Neutrophil (primary cell): ENCODE measurements around the gene MFSD2B.

ENCODE experiments used
- H3K27ac ChIP-seq: fragments of 200-600 bp; sonication (generic); 2 replicates; pipeline ENCODE4 v1.5.1; 2016; ENCODE audit warnings: mild to moderate bottlenecking, moderate library complexity
- H3K27me3 ChIP-seq: fragments of 200-600 bp; sonication (generic); 2 replicates; pipeline ENCODE4 v1.6.0; 2016; ENCODE audit warnings: mild to moderate bottlenecking
- H3K36me3 ChIP-seq: fragments of 200-600 bp; sonication (generic); 2 replicates; pipeline ENCODE4 v1.5.1; 2017
- H3K4me1 ChIP-seq, 2 experiments: fragments of 200-600 bp in 1 of 2; sonication (generic) in 1 of 2; 1 replicate in 1 of 2; 2 replicates in 1 of 2; pipeline versions ENCODE4 v1.5.1 to v1.6.1; 2013 to 2016; ENCODE audit warnings: low read depth in 1 of 2, low read length in 1 of 2, mild to moderate bottlenecking in 1 of 2, moderate library complexity in 1 of 2; ENCODE audit not compliant: control insufficient read depth in 1 of 2, insufficient read depth in 1 of 2
- H3K4me3 ChIP-seq, 2 experiments: fragments of 200-600 bp in 1 of 2; sonication (generic) in 1 of 2; 1 replicate in 1 of 2; 2 replicates in 1 of 2; pipeline ENCODE4 v1.5.1; 2013 to 2016; ENCODE audit warnings: low read depth in 1 of 2, low read length in 1 of 2, mild to moderate bottlenecking in 1 of 2, moderate library complexity in 1 of 2
- H3K9me3 ChIP-seq: fragments of 200-600 bp; sonication (generic); 2 replicates; pipeline ENCODE4 v1.5.1; 2016
- TF ChIP-seq, protein P1 (sequence below): fragments of 200-600 bp; sonication (generic); IDR thresholded peaks from 2 replicates; pipeline ENCODE4 v1.5.1; 2016; ENCODE audit warnings: antibody characterized with exemption

The MFSD2B gene

DNA sequence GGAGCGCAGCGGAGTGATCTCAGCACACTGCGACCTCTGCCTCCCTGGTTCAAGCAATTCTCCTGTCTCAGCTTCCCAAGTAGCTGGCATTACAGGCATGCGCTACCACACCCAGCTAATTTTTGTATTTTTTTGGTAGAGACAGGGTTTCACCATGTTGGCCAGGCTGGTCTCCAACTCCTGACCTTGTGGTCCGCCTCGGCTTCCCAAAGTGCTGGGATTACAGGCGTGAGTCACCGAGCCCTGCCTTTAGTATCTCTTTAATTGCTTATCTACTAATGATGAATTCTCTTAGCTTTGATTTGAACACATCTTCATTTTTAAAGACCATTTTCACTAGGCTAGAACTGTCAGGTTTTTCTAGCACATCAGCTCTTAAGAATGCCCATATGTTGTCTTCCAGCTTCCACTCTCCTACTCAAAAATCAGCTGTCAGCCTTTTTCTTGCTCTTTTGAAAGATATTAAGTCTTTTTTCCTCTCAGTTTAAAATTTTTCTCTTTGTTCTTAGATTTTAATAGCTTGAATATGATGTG, 16.1 kb upstream of the MFSD2B start:
- Histone ChIP-seq H3K36me3 (no peaks in the 10 kb centered on the region), H3K4me3 (no peak overlapping the region), H3K4me1 (no peaks in the 10 kb centered on the region), H3K27me3 (no peaks in the 10 kb centered on the region), H3K9me3 (no peaks in the 10 kb centered on the region), H3K27ac (no peak overlapping the region)
- TF ChIP-seq, protein P1, sequence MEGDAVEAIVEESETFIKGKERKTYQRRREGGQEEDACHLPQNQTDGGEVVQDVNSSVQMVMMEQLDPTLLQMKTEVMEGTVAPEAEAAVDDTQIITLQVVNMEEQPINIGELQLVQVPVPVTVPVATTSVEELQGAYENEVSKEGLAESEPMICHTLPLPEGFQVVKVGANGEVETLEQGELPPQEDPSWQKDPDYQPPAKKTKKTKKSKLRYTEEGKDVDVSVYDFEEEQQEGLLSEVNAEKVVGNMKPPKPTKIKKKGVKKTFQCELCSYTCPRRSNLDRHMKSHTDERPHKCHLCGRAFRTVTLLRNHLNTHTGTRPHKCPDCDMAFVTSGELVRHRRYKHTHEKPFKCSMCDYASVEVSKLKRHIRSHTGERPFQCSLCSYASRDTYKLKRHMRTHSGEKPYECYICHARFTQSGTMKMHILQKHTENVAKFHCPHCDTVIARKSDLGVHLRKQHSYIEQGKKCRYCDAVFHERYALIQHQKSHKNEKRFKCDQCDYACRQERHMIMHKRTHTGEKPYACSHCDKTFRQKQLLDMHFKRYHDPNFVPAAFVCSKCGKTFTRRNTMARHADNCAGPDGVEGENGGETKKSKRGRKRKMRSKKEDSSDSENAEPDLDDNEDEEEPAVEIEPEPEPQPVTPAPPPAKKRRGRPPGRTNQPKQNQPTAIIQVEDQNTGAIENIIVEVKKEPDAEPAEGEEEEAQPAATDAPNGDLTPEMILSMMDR = no peak

DNA sequence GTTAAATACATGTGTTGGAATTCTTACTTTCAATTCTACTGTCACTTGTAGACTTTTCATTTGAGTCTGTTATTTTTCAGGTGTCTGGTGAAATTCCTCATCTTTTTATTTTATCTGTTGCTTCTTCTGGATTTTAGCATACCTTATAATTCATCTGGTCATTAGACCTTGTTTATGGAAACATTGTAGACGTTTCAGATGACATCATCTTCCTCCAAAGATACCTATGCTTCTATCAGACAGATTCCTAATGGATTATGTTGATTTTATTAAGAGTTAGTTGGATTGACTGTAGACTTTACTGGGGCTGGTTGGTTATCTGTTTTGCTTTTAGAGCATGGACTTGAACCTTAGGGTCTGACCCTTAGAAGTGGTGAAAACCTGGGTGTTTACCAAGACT, 15.3 kb upstream of the MFSD2B start:
- TF ChIP-seq, protein P1 = no peak
- H3K36me3 ChIP-seq = no peaks in the 10 kb centered on the region
- H3K4me1 ChIP-seq = no peaks in the 10 kb centered on the region
- H3K4me3 ChIP-seq = no peak overlapping the region
- no peak overlapping the region for H3K27ac ChIP-seq
- no peaks in the 10 kb centered on the region for H3K27me3 ChIP-seq
- no peaks in the 10 kb centered on the region for H3K9me3 ChIP-seq

DNA sequence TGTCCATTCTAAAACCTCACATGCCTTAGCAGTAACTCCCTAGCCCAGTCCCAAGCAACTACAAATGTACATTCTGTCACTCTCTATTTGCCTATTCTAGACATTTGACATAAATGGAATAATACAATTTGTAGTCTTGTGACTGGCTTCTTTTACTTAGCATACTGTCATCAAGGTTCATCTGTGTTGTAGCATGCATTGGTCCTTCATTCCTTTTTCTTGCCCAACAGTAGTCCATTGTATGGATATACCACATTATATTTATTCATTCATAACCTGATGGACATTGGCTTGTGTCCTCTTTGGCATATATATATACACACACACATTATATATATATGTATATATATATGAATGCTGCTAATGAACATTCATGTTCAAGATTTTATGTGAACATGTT, 2.2 kb upstream of the MFSD2B start:
- Histone ChIP-seq H3K27me3 (peaks cover 58% of the 10 kb centered on the region), H3K4me1 (peaks cover 5 to 11% of the 10 kb centered on the region in 2 experiments), H3K9me3 (no peaks in the 10 kb centered on the region), H3K36me3 (no peaks in the 10 kb centered on the region), H3K4me3 (no peak overlapping the region), H3K27ac (no peak overlapping the region)
- TF ChIP-seq, protein P1 = no peak

DNA sequence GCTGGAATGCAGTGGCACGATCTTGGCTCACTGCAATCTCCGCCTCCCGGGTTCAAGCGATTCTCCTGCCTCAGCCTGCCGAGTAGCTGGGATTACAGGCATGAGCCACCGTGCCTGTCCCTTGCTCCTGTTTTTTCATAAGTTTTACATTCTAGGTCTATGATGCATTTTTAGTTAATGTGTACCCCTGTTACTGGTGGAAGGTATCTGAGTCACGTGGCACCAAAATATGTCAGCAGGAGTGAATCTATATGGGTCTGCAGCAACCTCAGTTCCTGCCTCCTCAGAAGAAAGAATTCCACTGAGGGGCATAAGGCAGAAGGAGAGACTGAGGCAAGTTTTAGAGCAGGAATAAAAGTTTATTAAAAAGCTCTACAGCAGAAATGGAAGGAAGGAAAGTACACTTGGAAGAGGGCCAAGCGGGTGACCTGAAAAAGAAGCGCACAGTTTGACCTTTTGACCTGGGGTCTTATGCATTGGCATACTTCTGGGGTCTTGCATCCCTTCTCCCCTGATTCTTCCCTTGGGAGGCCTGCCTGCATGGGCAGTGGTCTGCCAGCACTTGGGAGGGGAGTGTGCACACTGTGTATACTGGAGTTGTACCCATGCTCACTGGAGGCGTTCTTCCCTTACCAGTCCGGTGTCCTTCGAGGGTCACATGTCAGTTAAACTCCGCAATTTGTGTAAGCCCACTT, 1.1 kb upstream of the MFSD2B start:
- H3K27me3 ChIP-seq = peaks cover 66% of the 10 kb centered on the region

DNA sequence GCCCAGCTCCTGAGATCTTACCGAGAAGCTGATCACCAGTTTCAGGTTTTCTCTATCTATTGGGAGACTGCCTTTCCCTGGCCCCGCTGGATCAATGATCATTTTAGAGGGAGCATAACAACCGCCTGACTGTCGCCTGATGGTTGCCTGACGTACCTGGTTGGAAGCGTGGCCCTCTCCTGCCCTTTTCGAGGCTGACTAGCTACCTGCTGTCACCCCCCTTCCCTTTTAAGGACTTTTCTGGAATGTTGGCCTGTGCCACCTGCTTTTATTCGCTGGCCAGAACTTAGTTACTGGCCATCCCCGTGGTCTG, 562 bp upstream of the MFSD2B start:
- Histone ChIP-seq H3K27ac (no peak overlapping the region), H3K9me3 (no peaks in the 10 kb centered on the region), H3K4me1 (peaks cover 5 to 11% of the 10 kb centered on the region in 2 experiments), H3K36me3 (no peaks in the 10 kb centered on the region), H3K27me3 (peaks cover 66% of the 10 kb centered on the region), H3K4me3 (no peak overlapping the region)
- TF ChIP-seq, protein P1 = no peak

More for the DNA sequence above, 1.1 kb upstream of the MFSD2B start:
- peaks cover 5 to 11% of the 10 kb centered on the region in 2 experiments for H3K4me1 ChIP-seq
- H3K36me3 ChIP-seq = no peaks in the 10 kb centered on the region
- H3K4me3 ChIP-seq = no peak overlapping the region
- no peaks in the 10 kb centered on the region for H3K9me3 ChIP-seq
- TF ChIP-seq, protein P1 = no peak
- H3K27ac ChIP-seq = no peak overlapping the region
